Neural progenitor cell (in vitro differentiated cells): ENCODE results near the gene RNF157. TPM values are rescaled to one million over a fixed set of nuclear protein-coding genes. Genes with fewer than 3 reads are reported as not detected.
"Not testable (repeated sequence)": the region's sequence is repeated elsewhere in the genome, so short reads cannot be mapped to it uniquely, and the experiment has no call there.

ENCODE experiments used
- DNase-seq: peaks from one replicate; pipeline ENCODE4 v3.0.0-alpha.2; 2016; ENCODE audit warnings: low spot score
- H2AFZ ChIP-seq: fragments of 200-600 bp; sonication (generic); replicated peaks from 2 replicates; pipeline ENCODE4 v1.6.1; 2016; ENCODE audit warnings: antibody characterized with exemption
- H3F3A ChIP-seq: fragments of 200-600 bp; sonication (generic); 2 replicates; pipeline ENCODE4 v1.6.1; 2016; ENCODE audit warnings: antibody characterized with exemption, low read depth
- H3K27ac ChIP-seq: fragments of 200-600 bp; sonication (generic); 2 replicates; pipeline ENCODE4 v1.5.1; 2016; ENCODE audit warnings: mild to moderate bottlenecking
- H3K27me3 ChIP-seq: fragments of 200-600 bp; sonication (generic); 2 replicates; pipeline ENCODE4 v1.6.1; 2016; ENCODE audit warnings: mild to moderate bottlenecking, moderate library complexity
- H3K36me3 ChIP-seq: fragments of 200-600 bp; sonication (generic); 2 replicates; pipeline ENCODE4 v1.5.1; 2016
- H3K4me1 ChIP-seq: fragments of 200-600 bp; sonication (generic); 2 replicates; pipeline ENCODE4 v1.6.1; 2016; ENCODE audit warnings: mixed run types
- H3K4me2 ChIP-seq: fragments of 200-600 bp; sonication (generic); 2 replicates; pipeline ENCODE4 v1.6.1; 2016
- H3K4me3 ChIP-seq: fragments of 200-600 bp; sonication (generic); 2 replicates; pipeline ENCODE4 v1.5.1; 2016
- H3K79me2 ChIP-seq: fragments of 200-600 bp; sonication (generic); 2 replicates; pipeline ENCODE4 v1.6.1; 2016; ENCODE audit warnings: low read depth
- H3K9ac ChIP-seq: fragments of 200-600 bp; sonication (generic); 2 replicates; pipeline ENCODE4 v1.6.1; 2016
- H3K9me3 ChIP-seq: fragments of 200-600 bp; sonication (generic); 2 replicates; pipeline ENCODE4 v1.5.1; 2016; ENCODE audit warnings: low read depth
- H4K20me1 ChIP-seq: fragments of 200-600 bp; sonication (generic); 2 replicates; pipeline ENCODE4 v1.6.1; 2016; ENCODE audit warnings: low read depth
- H3K27ac Mint-ChIP-seq: 3 replicates; pipeline ENCODE4 v1.8.0; 2021; ENCODE audit warnings: mixed read lengths
- H3K27me3 Mint-ChIP-seq: 2 replicates; pipeline ENCODE4 v1.8.0; 2022; ENCODE audit warnings: low read depth, mild to moderate bottlenecking, inconsistent platforms, moderate library complexity, mixed read lengths; ENCODE audit not compliant: insufficient read depth
- H3K36me3 Mint-ChIP-seq: 3 replicates; pipeline ENCODE4 v1.8.0; 2021; ENCODE audit warnings: mixed read lengths
- H3K4me1 Mint-ChIP-seq: 3 replicates; pipeline ENCODE4 v1.8.0; 2021; ENCODE audit warnings: mixed read lengths
- H3K4me3 Mint-ChIP-seq: 3 replicates; pipeline ENCODE4 v1.8.0; 2021; ENCODE audit warnings: mild to moderate bottlenecking, moderate library complexity, mixed read lengths
- H3K9me3 Mint-ChIP-seq: 3 replicates; pipeline ENCODE4 v1.8.0; 2020; ENCODE audit warnings: mixed read lengths
- CTCF ChIP-seq: fragments of 200-600 bp; sonication (generic); IDR thresholded peaks from 2 replicates; pipeline ENCODE4 v1.5.1; 2017; ENCODE audit warnings: antibody characterized with exemption, mild to moderate bottlenecking
- EZH2 ChIP-seq: fragments of 200-600 bp; sonication (generic); IDR thresholded peaks from 2 replicates; pipeline ENCODE4 v1.6.1; 2017; ENCODE audit warnings: antibody characterized with exemption, mild to moderate bottlenecking, moderate library complexity
- EZH2phosphoT487 ChIP-seq: fragments of 200-600 bp; sonication (generic); IDR thresholded peaks from 2 replicates; pipeline ENCODE4 v1.6.1; 2017; ENCODE audit warnings: antibody characterized with exemption
- total RNA-seq: library from RNA; depleted of rRNA; stranded (reverse); fragments of >200 nt; gene quantifications from 2 replicates; pipeline ENCODE4 v1.2.3, GENCODE V29; 2015; ENCODE audit warnings: low replicate concordance

RNF157 gene
- total RNA-seq, 1 donor from 2014 or later: 21.0 TPM

GRCh38 chr17:76189741-76190140 is 50.6 kb downstream of the RNF157 start:
- no peaks in the 10 kb centered on the region for H3K27me3 Mint-ChIP-seq
- H3K9ac ChIP-seq: no peak overlapping the region
- H3K4me2 ChIP-seq: no peak overlapping the region
- no peak for DNase-seq
- no peak overlapping the region for H3K27ac ChIP-seq
- peaks cover 29% of the 10 kb centered on the region for H3K4me1 Mint-ChIP-seq
- no peaks in the 10 kb centered on the region for H3K9me3 ChIP-seq
- peaks cover 6% of the 10 kb centered on the region for H4K20me1 ChIP-seq
- no peaks in the 10 kb centered on the region for H3K79me2 ChIP-seq
- no peaks in the 10 kb centered on the region for H3K27me3 ChIP-seq
- no peak overlapping the region for H3K4me3 ChIP-seq
- peaks cover 11% of the 10 kb centered on the region for H3F3A ChIP-seq
- H2AFZ ChIP-seq: no peak overlapping the region
- peaks cover 12% of the 10 kb centered on the region for H3K4me1 ChIP-seq
- H3K4me3 Mint-ChIP-seq: no peak overlapping the region
- TF ChIP-seq EZH2: no peak
- no peaks in the 10 kb centered on the region for H3K9me3 Mint-ChIP-seq
- H3K27ac Mint-ChIP-seq: no peak overlapping the region
- H3K36me3 Mint-ChIP-seq: peaks cover 3% of the 10 kb centered on the region
- H3K36me3 ChIP-seq: no peaks in the 10 kb centered on the region

- peaks cover 3% of the 10 kb centered on the region for H3K36me3 Mint-ChIP-seq
- H3K9me3 ChIP-seq: no peaks in the 10 kb centered on the region
- no peaks in the 10 kb centered on the region for H3K27me3 ChIP-seq
- no peak overlapping the region for H3K4me3 ChIP-seq
- H3K4me1 ChIP-seq: peaks cover 12% of the 10 kb centered on the region
- peaks cover 26% of the 10 kb centered on the region for H3K4me1 Mint-ChIP-seq
- TF ChIP-seq CTCF (no peak), EZH2 (no peak), EZH2phosphoT487 (no peak)
- peaks cover 11% of the 10 kb centered on the region for H3F3A ChIP-seq
- H3K4me3 Mint-ChIP-seq: no peak overlapping the region
- no peaks in the 10 kb centered on the region for H3K36me3 ChIP-seq
- H3K79me2 ChIP-seq: no peaks in the 10 kb centered on the region
- no peaks in the 10 kb centered on the region for H3K9me3 Mint-ChIP-seq
- H3K9ac ChIP-seq: no peak overlapping the region
- no peak overlapping the region for H3K4me2 ChIP-seq
- no peak overlapping the region for H3K27ac ChIP-seq
- H3K27ac Mint-ChIP-seq: peak overlapping the region; percentile 38
- peaks cover 6% of the 10 kb centered on the region for H4K20me1 ChIP-seq
- H3K27me3 Mint-ChIP-seq: no peaks in the 10 kb centered on the region
- no peak for DNase-seq
- no peak overlapping the region for H2AFZ ChIP-seq
Observed at GRCh38 chr17:76189247-76189646, 51.0 kb downstream of the RNF157 start.

- Mint-ChIP-seq H3K27ac (no peak overlapping the region), H3K27me3 (no peaks in the 10 kb centered on the region), H3K9me3 (no peaks in the 10 kb centered on the region), H3K36me3 (peaks cover 3% of the 10 kb centered on the region), H3K4me1 (peaks cover 18% of the 10 kb centered on the region), H3K4me3 (no peak overlapping the region)
- peaks cover 5% of the 10 kb centered on the region for H4K20me1 ChIP-seq
- H3K27ac ChIP-seq: no peak overlapping the region
- no peaks in the 10 kb centered on the region for H3K27me3 ChIP-seq
- no peak for DNase-seq
- H3K4me1 ChIP-seq: peaks cover 4% of the 10 kb centered on the region
- no peak overlapping the region for H2AFZ ChIP-seq
- H3K4me3 ChIP-seq: no peak overlapping the region
- H3F3A ChIP-seq: peaks cover 10% of the 10 kb centered on the region
- H3K36me3 ChIP-seq: no peaks in the 10 kb centered on the region
- no peaks in the 10 kb centered on the region for H3K9me3 ChIP-seq
- no peaks in the 10 kb centered on the region for H3K79me2 ChIP-seq
- H3K9ac ChIP-seq: no peak overlapping the region
- TF ChIP-seq EZH2 (no peak), EZH2phosphoT487 (no peak), CTCF (no peak)
- no peak overlapping the region for H3K4me2 ChIP-seq
Observed at GRCh38 chr17:76188213-76189016, 51.9 kb downstream of the RNF157 start.

GRCh38 chr17:76186774-76187173 is 53.5 kb downstream of the RNF157 start:
- H3K4me1 Mint-ChIP-seq: peaks cover 10% of the 10 kb centered on the region
- H3K27me3 ChIP-seq, H3K27ac Mint-ChIP-seq, H3K79me2 ChIP-seq, H3K36me3 ChIP-seq, H3K4me3 ChIP-seq, DNase-seq, H3K4me3 Mint-ChIP-seq, H3K4me1 ChIP-seq, H3K9ac ChIP-seq, H3K27me3 Mint-ChIP-seq, H3F3A ChIP-seq, H3K4me2 ChIP-seq, H2AFZ ChIP-seq, H3K36me3 Mint-ChIP-seq, H4K20me1 ChIP-seq, H3K27ac ChIP-seq, H3K9me3 Mint-ChIP-seq, H3K9me3 ChIP-seq: not testable (repeated sequence)
